ENCODE measurements around the gene IFNGR2. TPM values are rescaled to one million over a fixed set of nuclear protein-coding genes. Genes with fewer than 3 reads are reported as not detected.
A peak's percentile ranks its signal among the peaks of the same experiment; 100 is the strongest.

Gene IFNGR2
- total RNA-seq, 1 experiment from 2014 or later: 44.1 TPM

DNA sequence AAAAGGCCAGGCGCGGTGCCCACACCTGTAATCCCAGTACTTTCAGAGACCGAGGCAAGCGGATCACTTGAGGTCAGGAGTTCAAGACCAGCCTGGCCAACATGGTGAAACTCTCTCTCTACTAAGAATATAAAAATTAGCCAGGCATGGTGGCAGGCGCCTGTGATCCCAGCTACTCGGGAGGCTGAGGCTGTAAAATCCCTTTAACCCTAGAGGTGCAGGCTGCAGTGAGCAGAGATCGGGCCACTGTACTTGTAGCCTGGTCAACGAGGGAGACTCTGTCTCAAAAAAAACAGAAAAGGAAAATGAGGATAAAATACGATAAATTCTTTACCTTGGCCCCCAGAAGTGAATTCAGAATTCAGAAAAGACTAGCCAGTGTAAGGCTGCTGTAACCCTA, 75.0 kb downstream of the IFNGR2 start:
- Mint-ChIP-seq H3K27me3 (ENCODE audit: low read depth) (peaks cover 2% of the 10 kb centered on the region; the same call in 1 of the 2 replicates), H3K4me1 (peaks cover 6 to 8% of the 10 kb centered on the region in 2 experiments), H3K9me3 (no peaks in the 10 kb centered on the region), H3K4me3 (peak overlapping the region; percentile 83 to 95), H3K27ac (no peak overlapping the region), H3K36me3 (ENCODE audit: insufficient read depth in 1 of 3, low read depth in 3 of 3) (no peaks in the 10 kb centered on the region; a peak in 2 of 7 replicates)
- no peaks in the 10 kb centered on the region for H3K79me2 ChIP-seq (ENCODE audit: insufficient read depth, low read length)
- no peak overlapping the region for H3K4ac ChIP-seq (ENCODE audit: low read depth, low read length)
- H3T11ph ChIP-seq (ENCODE audit: low read length): no peak overlapping the region
- H3K27me3 ChIP-seq (ENCODE audit: insufficient read depth, low read length): no peaks in the 10 kb centered on the region
- WGBS (ENCODE audit: extremely low coverage, insufficient read length, low lambda C conversion rate): no CpG with 5 or more reads among the region's 9 CpGs
- no peak overlapping the region for H3K56ac ChIP-seq (ENCODE audit: insufficient read length, low read depth, low read length)
- H3K79me1 ChIP-seq (ENCODE audit: insufficient read depth, low read depth, low read length, poor library complexity, severe bottlenecking): peaks cover 2% of the 10 kb centered on the region
- no peak overlapping the region for H4K8ac ChIP-seq (replicated peaks; ENCODE audit: insufficient read length, low read depth, low read length)
- peaks cover 20% of the 10 kb centered on the region for H3K23me2 ChIP-seq (ENCODE audit: insufficient read length, low read depth, low read length, poor library complexity, severe bottlenecking)
- H3K18ac ChIP-seq (ENCODE audit: insufficient read length, low read depth, low read length): no peak overlapping the region
- no peak overlapping the region for H2BK120ac ChIP-seq (ENCODE audit: low read depth, low read length, poor library complexity, severe bottlenecking)
- no peak for DNase-seq
- no peak overlapping the region for H3K9ac ChIP-seq (ENCODE audit: extremely low read depth, insufficient read length, low read length)
- H3K27ac ChIP-seq (ENCODE audit: insufficient read length, low read depth, low read length): no peak overlapping the region
- no peaks in the 10 kb centered on the region for H3K9me3 ChIP-seq (ENCODE audit: control insufficient read depth, low read depth, low read length)
- H2BK20ac ChIP-seq (ENCODE audit: low read depth, low read length, poor library complexity, severe bottlenecking): no peak overlapping the region
- H3K4me1 ChIP-seq (ENCODE audit: insufficient read depth, low read length): peaks cover 2% of the 10 kb centered on the region; the same call in 1 of the 2 replicates
- H3K23ac ChIP-seq (ENCODE audit: insufficient read length, low read depth, low read length): no peak overlapping the region
- H2BK12ac ChIP-seq (ENCODE audit: insufficient read length, low read depth, low read length): no peak overlapping the region
- no peak for TF ChIP-seq CTCF (conservative IDR thresholded peaks at IDR 0.05)
- no peak overlapping the region for H2BK15ac ChIP-seq (ENCODE audit: low read depth, low read length)
- H2BK5ac ChIP-seq (ENCODE audit: insufficient read length, low read length): no peak overlapping the region
- H2AK5ac ChIP-seq (ENCODE audit: insufficient read length, low read length): no peak overlapping the region
- H4K5ac ChIP-seq (ENCODE audit: insufficient read length, low read depth, low read length): no peak overlapping the region
- no peak overlapping the region for H2AFZ ChIP-seq (ENCODE audit: low read length)
- no peaks in the 10 kb centered on the region for H4K20me1 ChIP-seq (ENCODE audit: control insufficient read depth, insufficient read depth, insufficient read length)
- H3K4me2 ChIP-seq (ENCODE audit: insufficient read depth, insufficient read length, low read length): peak overlapping the region; percentile 87
- H3K14ac ChIP-seq (ENCODE audit: insufficient read depth, low read length): no peak overlapping the region
- H4K91ac ChIP-seq (ENCODE audit: insufficient read length, low read depth, low read length): no peak overlapping the region
